GM19438 (cell line): Measurements from ENCODE around the gene TMEM63C.

Source experiments
- ATAC-seq: cut with Tn5 transposase; IDR thresholded peaks from one replicate; pipeline ENCODE4 v1.9.1; 2021; ENCODE audit warnings: low read depth; ENCODE audit not compliant: unreplicated experiment

TMEM63C gene

DNA sequence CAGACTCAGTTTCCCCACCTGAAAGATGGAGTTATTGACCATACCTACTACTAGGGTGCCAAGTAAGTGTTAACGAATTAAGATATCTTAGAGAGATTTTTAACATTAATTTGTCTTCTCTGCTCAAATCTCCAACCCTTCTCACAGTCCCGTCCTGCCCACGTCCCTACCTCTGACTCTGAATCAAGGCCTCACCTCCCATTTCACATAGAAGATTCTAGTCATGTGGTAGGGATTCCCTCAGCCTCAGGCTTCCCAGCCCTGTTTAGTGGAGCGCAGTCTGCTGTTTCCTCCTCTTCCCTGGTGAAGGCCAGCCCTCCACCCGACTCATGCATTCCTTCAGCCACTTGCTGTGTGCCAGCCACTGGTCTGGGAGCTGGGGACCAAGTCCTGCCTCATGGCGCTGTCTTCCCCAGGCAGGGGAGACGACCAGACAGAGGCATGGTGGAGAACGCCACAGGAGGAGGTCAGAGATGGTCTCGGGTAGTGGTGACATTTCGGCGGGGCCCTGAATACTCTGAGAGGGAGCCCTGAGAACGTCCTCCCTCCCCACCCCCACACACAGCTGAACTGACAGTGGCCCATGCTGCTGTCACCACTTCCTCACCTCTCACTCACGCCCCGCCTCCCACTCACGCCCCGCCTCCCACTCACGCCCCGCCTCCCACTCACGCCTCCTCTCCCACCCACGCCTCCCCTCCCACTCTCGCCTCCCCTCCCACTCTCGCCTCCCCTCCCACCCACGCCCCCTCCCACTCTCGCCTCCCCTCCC, 38.8 kb downstream of the TMEM63C start:
- no peak for ATAC-seq

GRCh38 chr14:77221241-77221871, 39.8 kb downstream of the TMEM63C start:
- ATAC-seq: no peak

DNA sequence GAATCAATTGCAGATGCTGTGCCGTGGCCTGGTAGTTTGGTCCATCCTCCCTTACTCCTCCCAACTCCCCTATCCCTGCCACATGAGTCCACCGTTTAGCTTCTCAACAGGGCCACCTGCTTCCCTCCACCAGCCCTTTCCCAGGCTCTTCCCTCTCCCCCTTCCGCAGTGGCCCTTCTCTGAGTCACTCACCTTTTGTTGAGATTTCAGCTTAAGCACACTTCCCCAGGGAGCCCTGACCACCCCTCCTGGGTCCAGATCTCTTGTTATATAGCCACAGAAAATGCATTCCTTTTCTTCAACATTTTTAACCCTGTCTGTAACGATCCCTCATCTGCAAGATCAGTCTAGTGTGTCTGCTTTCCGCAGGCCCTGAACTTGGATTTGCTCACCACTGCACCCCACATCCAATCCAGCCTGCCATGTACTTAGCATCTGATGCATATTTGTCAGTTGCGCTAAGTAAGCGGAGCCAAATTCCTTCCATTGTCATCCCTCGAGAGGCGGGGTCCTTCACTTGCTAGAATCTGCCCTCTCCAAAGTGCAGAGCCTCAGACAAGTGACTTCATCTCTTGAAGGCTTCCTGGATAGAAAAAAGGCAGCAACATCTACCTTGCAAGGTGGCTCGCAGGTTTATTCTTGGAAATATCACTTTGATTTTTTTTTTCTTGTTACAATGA, 41.1 kb downstream of the TMEM63C start:
- no peak for ATAC-seq

- ATAC-seq: no peak
Observed at GRCh38 chr14:77224212-77224611, 42.6 kb downstream of the TMEM63C start.

GRCh38 chr14:77225254-77225653, 43.7 kb downstream of the TMEM63C start:
- ATAC-seq: no peak

GRCh38 chr14:77225892-77226557, 44.4 kb downstream of the TMEM63C start:
- no peak for ATAC-seq

GRCh38 chr14:77228056-77228455, 46.5 kb downstream of the TMEM63C start:
- no peak for ATAC-seq

DNA sequence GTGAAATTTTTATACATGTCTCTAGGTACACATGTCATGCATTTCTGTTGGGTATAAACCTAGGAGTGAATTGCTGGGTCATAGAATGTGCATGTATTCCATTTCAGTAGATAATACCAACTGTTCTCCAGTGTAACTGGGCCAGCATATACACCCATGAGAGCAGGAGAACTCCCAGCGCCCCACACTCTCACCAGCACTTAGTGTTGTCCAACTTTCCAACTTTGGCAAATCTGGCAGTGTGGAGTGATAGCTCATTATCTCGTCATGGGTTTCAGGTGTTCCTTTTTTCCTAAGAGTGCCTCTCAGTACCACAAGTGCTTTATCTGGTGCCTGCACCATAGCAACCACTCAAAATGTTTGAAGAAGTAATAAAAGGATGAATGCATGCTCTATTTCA, 49.3 kb downstream of the TMEM63C start:
- no peak for ATAC-seq

- no peak for ATAC-seq
Observed at GRCh38 chr14:77231721-77232120, 50.1 kb downstream of the TMEM63C start.

- ATAC-seq: no peak
Observed at GRCh38 chr14:77236814-77237213, 55.2 kb downstream of the TMEM63C start.

DNA sequence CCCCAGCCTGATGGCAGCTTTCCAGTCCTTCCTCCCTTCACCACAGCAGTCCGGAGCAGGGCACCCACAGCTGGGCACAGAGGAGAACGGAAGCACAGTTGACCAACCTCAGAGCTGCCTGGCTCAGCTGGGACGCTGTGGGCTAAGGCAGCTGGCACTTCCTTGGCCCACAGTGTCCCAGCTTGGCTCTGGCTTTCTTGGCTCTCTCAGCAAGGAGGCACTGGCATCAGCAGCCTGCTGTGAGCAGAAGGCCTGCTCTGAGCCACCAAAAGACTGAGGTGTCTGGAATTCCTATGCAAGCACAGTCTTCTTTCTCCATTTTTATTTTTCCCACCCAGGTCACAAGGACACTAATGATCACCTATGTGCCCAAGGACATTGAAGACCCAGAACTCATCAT, 56.8 kb downstream of the TMEM63C start:
- no peak for ATAC-seq

DNA sequence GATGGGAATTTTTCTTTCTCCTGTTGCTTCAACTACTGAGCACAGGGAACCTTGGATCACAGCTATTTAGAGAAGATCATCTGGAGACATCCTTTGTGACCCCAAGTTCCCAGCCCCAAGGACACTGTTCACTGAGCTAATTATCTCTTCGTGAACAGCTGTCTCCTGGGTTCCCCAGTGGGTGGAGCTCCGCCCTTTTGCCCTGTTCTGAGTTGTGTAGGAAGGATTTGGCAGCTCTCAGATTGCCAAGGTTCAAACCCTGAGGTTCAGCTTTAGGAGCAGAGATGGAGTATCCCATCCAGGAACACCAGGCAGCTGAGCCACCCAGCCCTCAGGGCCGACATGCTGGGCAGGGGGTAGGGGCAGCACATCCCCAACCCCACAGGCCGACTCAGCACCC, 57.4 kb downstream of the TMEM63C start:
- no peak for ATAC-seq

DNA sequence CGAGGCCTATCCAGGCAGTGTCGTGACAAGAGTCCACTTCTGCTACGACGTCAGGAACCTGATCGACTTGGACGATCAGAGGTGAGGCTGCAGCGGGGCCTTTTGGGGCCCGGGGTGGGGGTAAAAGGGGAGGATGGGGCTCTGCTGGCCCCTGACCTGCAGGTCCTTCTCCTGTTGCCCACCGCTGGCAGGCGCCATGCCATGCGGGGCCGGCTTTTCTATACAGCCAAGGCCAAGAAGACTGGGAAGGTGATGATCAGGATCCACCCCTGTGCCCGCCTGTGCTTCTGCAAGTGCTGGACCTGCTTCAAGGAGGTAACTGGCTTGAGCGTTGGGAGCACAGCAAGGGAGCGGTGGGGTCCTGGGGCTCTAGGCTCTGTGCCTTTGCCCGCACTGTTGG, 57.8 kb downstream of the TMEM63C start:
- no peak for ATAC-seq

GRCh38 chr14:77240336-77240915, 58.8 kb downstream of the TMEM63C start:
- no peak for ATAC-seq

DNA sequence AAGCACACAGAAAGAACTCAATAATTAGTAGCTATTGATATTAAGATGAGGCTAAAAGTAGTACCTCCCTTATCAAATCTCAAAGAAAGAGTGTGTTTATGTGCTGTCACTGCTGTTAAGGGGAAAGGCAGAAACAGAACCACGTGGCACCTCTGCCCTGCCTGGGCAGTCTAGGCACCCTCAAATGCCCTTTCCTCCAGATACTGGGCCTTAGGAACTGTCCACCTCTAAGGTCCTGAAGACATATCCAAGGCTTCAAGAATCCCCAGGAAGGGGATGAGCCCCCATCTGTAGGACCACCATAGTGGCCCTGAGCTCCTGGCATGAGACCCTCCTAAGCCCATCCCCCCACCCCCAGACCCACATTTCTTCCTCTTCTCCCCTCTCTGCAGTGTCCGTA, 60.4 kb downstream of the TMEM63C start:
- no peak for ATAC-seq

- no peak for ATAC-seq
Observed at GRCh38 chr14:77242752-77243151, 61.2 kb downstream of the TMEM63C start.

- no peak for ATAC-seq
Observed at GRCh38 chr14:77243853-77244252, 62.3 kb downstream of the TMEM63C start.

DNA sequence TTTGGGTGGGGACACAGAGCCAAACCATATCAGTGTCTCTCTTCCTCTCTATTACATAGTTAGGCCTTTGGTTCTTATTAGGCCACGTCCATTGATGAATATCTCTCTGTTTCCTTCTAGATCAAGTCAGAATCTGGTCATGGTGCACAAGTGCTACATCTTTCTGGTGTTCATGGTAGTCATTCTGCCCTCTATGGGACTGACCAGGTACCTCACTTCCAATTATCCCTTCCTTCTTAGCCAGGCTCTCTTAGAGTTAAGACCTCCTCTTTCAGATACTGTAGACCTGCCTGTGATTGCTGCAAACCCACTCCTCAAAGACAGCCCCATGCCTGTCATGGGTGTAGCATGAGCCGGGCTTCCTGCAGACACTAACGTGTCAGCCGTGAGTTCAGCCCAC, 64.2 kb downstream of the TMEM63C start:
- ATAC-seq: no peak

DNA sequence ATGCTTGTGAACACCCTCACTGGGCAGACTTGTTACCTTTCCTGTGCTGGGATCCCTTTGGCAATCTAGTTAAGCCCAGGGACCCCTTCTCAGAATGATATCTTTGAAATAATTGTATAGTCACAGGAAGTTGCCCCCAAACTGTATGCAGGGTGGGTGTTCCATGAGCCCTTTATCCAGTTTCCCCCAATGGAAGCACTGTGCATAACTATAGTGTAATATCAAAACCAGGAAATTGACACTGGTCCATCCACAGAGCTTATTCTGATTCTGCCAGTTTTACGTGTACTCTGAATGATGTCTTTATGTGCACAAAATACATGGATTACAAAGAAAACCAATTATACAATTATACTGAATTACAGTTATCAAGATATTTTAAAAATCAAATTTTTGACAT, 65.2 kb downstream of the TMEM63C start:
- no peak for ATAC-seq

DNA sequence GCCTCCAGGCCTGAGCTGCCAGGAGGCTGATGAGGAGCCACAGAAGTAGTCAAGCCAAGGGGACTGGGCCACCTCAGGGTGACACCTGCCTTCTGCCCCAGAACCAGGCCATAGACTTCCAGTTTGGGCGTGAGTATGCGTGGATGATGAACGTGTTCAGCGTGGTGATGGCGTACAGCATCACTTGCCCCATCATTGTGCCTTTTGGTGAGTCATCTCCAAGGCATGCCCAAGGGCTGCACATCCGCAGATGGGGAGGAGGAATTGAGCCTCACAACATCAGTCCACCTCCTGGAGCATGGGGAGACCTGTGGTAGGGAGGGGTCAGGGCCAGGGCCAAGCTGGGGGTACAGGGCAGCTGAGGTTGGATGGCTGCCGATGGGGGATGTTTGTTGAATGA, 67.1 kb downstream of the TMEM63C start:
- no peak for ATAC-seq

DNA sequence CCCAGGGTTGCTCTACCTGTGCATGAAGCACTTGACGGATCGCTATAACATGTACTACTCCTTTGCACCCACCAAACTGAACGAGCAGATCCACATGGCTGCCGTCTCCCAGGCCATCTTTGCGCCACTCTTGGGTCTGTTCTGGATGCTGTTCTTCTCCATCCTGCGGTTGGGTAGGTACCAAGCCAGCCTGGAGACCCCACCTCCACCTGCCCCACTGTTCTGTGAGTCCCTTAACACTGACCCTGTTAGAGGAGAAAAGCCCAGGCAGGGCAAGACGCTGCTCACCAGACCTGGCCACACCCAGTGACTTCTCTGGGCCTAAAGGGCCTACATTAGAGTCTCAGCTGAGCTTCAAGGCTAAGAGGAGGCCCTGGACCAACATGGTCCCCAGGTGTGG, 67.7 kb downstream of the TMEM63C start:
- no peak for ATAC-seq
